GM12878 (cell line): ENCODE results near the gene STK32A. TPM values are rescaled to one million over a fixed set of nuclear protein-coding genes. Genes with fewer than 3 reads are reported as not detected.

ENCODE experiments used
- ATAC-seq: fragments of 200-7000 bp; cut with Tn5 transposase; 3 replicates; pipeline ENCODE4 v1.9.1; 2020; ENCODE audit warnings: mild to moderate bottlenecking, moderate library complexity
- BruUV-seq: library from RNA; stranded (reverse); fragments of 400-500 nt; replicated peaks from 2 replicates; lab custom pipeline; 2021; lab: Mats Ljungman, UMichigan
- CTCF ChIA-PET: fragments of 300-600 bp; sonication (Branson Sonifier 250); formaldehyde crosslinking; extraction: SDS; loops from one replicate; lab custom pipeline; 2021; ENCODE audit warnings: inconsistent platforms; lab: Yijun Ruan, JAX
- POLR2A ChIA-PET: fragments of 350-600 bp; formaldehyde crosslinking; extraction: SDS; loops from one replicate; lab custom pipeline; 2021; ENCODE audit warnings: inconsistent platforms; lab: Charles Lee
- RAD21 ChIA-PET: fragments of 300-600 bp; sonication (Branson Sonifier 250); formaldehyde crosslinking; loops from one replicate; lab custom pipeline; 2023; ENCODE audit warnings: antibody characterized with exemption; ENCODE audit not compliant: unreplicated experiment; lab: Charles Lee
- SMC1A ChIA-PET: fragments of 300-600 bp; sonication (Branson Sonifier 250); formaldehyde crosslinking; loops from one replicate; lab custom pipeline; 2023; ENCODE audit not compliant: unreplicated experiment, uncharacterized antibody; lab: Charles Lee
- DNase-seq: peaks from one replicate; pipeline ENCODE4 v3.0.0-alpha.2; 2011; ENCODE audit warnings: low read depth, low spot score
- FAIRE-seq: peaks from 3 replicates; lab custom pipeline; 2011; peaks lifted over from hg19 to GRCh38; lab: Jason Lieb, UNC
- H2AFZ ChIP-seq: 2 replicates; pipeline ENCODE4 v1.6.0; 2011; ENCODE audit warnings: low read depth, low read length, control low read depth; ENCODE audit not compliant: control insufficient read depth
- H3K27ac ChIP-seq: 2 replicates; pipeline ENCODE4 v1.5.1; 2011; ENCODE audit warnings: control low read depth; ENCODE audit not compliant: control insufficient read depth, insufficient read depth
- H3K27me3 ChIP-seq, 2 experiments: replicated peaks in 1 of 2; 2 replicates each; pipeline versions ENCODE4 v1.6.0 to v1.6.1; 2011; ENCODE audit warnings: low read length in 1 of 2; ENCODE audit not compliant: control insufficient read depth in 2 of 2, insufficient read depth in 2 of 2
- H3K36me3 ChIP-seq, 2 experiments: 2 replicates each; pipeline ENCODE4 v1.5.1; 2011; ENCODE audit warnings: low read length in 1 of 2; ENCODE audit not compliant: control insufficient read depth in 2 of 2, insufficient read depth in 2 of 2
- H3K4me1 ChIP-seq: 2 replicates; pipeline ENCODE4 v1.6.1; 2011; ENCODE audit warnings: mild to moderate bottlenecking, low read length, moderate library complexity, mixed read lengths; ENCODE audit not compliant: control insufficient read depth, insufficient read depth
- H3K4me2 ChIP-seq: 2 replicates; pipeline ENCODE4 v1.6.0; 2011; ENCODE audit warnings: control low read depth; ENCODE audit not compliant: control insufficient read depth, insufficient read depth
- H3K4me3 ChIP-seq: fragments of 200-600 bp; sonication (generic); 2 replicates; pipeline ENCODE4 v1.5.1; 2016
- H3K79me2 ChIP-seq: 2 replicates; pipeline ENCODE4 v1.6.0; 2011; ENCODE audit warnings: low read length; ENCODE audit not compliant: control insufficient read depth, insufficient read depth
- H3K9ac ChIP-seq: 2 replicates; pipeline ENCODE4 v1.8.0; 2011; ENCODE audit warnings: low read length, control low read depth, mixed read lengths; ENCODE audit not compliant: control insufficient read depth, insufficient read depth
- H3K9me3 ChIP-seq: replicated peaks from 3 replicates; pipeline ENCODE4 v1.5.1; 2011; ENCODE audit warnings: mild to moderate bottlenecking, low read length; ENCODE audit not compliant: control insufficient read depth, insufficient read depth
- H4K20me1 ChIP-seq: 2 replicates; pipeline ENCODE4 v1.6.0; 2011; ENCODE audit not compliant: control insufficient read depth, insufficient read depth
- CBFB ChIP-seq: IDR thresholded peaks from 2 replicates; pipeline ENCODE4 v1.6.1; 2016; ENCODE audit warnings: antibody characterized with exemption, low read depth
- CREB1 ChIP-seq: IDR thresholded peaks from 2 replicates; pipeline ENCODE4 v1.6.1; 2012; ENCODE audit warnings: low read depth, mild to moderate bottlenecking, inconsistent platforms
- MAX ChIP-seq: IDR thresholded peaks from 2 replicates; pipeline ENCODE4 v1.6.1; 2012; ENCODE audit warnings: low read depth, low read length, improper control_type of control experiment
- NR2C1 ChIP-seq: fragments of 450-650 bp; IDR thresholded peaks from 2 replicates; pipeline ENCODE4 v1.6.1; 2017; ENCODE audit warnings: antibody characterized with exemption, mild to moderate bottlenecking, moderate library complexity
- NR2C2 ChIP-seq: IDR thresholded peaks from 2 replicates; pipeline ENCODE4 v1.6.1; 2011; ENCODE audit warnings: borderline replicate concordance, low read depth; ENCODE audit not compliant: control insufficient read depth, insufficient read length
- PAX5 ChIP-seq: IDR thresholded peaks from 2 replicates; pipeline ENCODE4 v1.6.1; 2011; ENCODE audit warnings: low read depth, low read length, borderline replicate concordance
- PAX8 ChIP-seq: fragments of 450-650 bp; IDR thresholded peaks from 2 replicates; pipeline ENCODE4 v1.6.1; 2017; ENCODE audit warnings: mild to moderate bottlenecking, moderate library complexity
- POLR2AphosphoS2 ChIP-seq: IDR thresholded peaks from 2 replicates; pipeline ENCODE4 v1.6.1; 2011; ENCODE audit warnings: low read depth, mild to moderate bottlenecking, low read length, improper control_type of control experiment, moderate library complexity
- SMAD1 ChIP-seq: fragments of 450-650 bp; IDR thresholded peaks from 2 replicates; pipeline ENCODE4 v1.6.1; 2018; ENCODE audit warnings: mild to moderate bottlenecking, low read depth; ENCODE audit not compliant: partially characterized antibody
- SMC3 ChIP-seq: IDR thresholded peaks from 2 replicates; pipeline ENCODE4 v1.6.1; 2011; ENCODE audit warnings: low read length, improper control_type of control experiment, borderline replicate concordance
- ZBTB33 ChIP-seq: fragments of 450-650 bp; IDR thresholded peaks from 2 replicates; pipeline ENCODE4 v1.6.1; 2017; ENCODE audit warnings: mild to moderate bottlenecking
- in situ Hi-C: fragments of 300-500 bp; cut with MboI; formaldehyde crosslinking; loops from 9 replicates; pipeline ENCODE4 v1.14.3; 2018; ENCODE audit warnings: mixed read lengths
- intact Hi-C: fragments of 100-400 bp; cut with micrococcal nuclease; formaldehyde crosslinking; loops from one replicate; pipeline ENCODE4 v1.14.2; 2022; ENCODE audit not compliant: unreplicated experiment
- polyA plus RNA-seq, 11 experiments: library from polyadenylated mRNA; depleted of rRNA in 4 of 11; unstranded in 6 of 11; stranded (reverse) in 5 of 11; fragments of >200 nt; fragmentation: Nextera tagmentation in 4 of 11; fragmentation: Illumina TruSeq in 1 of 11; extraction: Ambion mirVana in 4 of 11; extraction: Trizol in 1 of 11; gene quantifications; 1 replicate in 1 of 11; 2 replicates in 10 of 11; pipeline versions ENCODE4 v1.2.1 to v1.2.3, GENCODE V29; 2011 to 2016; ENCODE audit warnings: inconsistent platforms in 2 of 11, missing spikeins in 2 of 11, low read depth in 1 of 11
- total RNA-seq, 4 experiments: library from RNA; depleted of rRNA in 3 of 4; stranded (reverse); fragments of >200 nt in 3 of 4; fragmentation: Illumina TruSeq in 1 of 4; extraction: Trizol in 1 of 4; gene quantifications; 2 replicates each; pipeline versions ENCODE4 v1.2.1 to v1.2.3, GENCODE V29; 2013 to 2021
- TF ChIP-seq, protein P1 (sequence below): IDR thresholded peaks from 2 replicates; pipeline ENCODE4 v1.6.1; 2011; ENCODE audit warnings: borderline replicate concordance, low read depth, mild to moderate bottlenecking, moderate library complexity, mixed read lengths, low read length; ENCODE audit not compliant: insufficient read depth; ENCODE audit errors: extremely low read length
- TF ChIP-seq, protein P2 (sequence below): fragments of 450-650 bp; IDR thresholded peaks from 2 replicates; pipeline ENCODE4 v1.6.1; 2017; ENCODE audit warnings: borderline replicate concordance
- TF ChIP-seq, protein P3 (sequence below): IDR thresholded peaks from 2 replicates; pipeline ENCODE4 v1.6.1; 2012; ENCODE audit warnings: mild to moderate bottlenecking, low read depth, low read length

Gene STK32A
- total and polyA plus RNA-seq, 10 of the 15 experiments (the other 5 are each of a cell fraction or from before 2014, with no cell fraction given) = under 0.01 to 0.10 TPM; not detected in 8

DNA sequence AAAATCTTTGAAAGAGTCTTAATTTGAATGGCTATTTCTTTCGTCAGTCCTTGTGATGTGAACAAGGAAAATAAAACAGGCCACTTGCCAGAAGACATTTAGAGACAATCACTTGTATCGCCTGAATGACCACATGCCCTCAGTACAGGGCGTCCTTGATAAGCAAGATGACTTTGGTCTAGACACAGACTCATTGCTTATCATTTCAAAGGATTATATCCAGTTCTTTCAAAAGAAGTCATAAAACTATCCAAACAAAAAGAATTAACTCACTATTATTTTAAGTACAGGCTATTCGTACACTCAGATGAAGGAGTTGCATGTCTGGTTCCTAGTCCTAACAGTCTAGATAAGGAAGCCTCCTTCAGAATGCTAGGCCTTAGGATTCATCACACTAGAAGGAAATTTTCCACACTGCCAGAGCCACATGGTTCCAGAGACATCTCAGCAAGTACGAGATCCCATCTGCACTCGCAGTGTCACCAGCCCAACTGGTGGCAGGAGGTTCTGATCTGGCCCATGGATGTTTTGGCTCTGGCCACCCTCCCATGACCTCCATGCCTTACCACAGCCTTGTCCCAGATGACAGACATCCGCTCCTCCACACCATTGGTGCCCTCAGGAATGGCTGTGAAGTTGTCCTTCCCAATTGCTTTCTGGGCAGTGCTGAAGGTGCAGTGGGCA lies 165.4 kb downstream of the STK32A start (continued):
- TF ChIP-seq PAX8 = no peak
- TF ChIP-seq CBFB = no peak
- TF ChIP-seq POLR2AphosphoS2 = no peak
- no peak for TF ChIP-seq ZBTB33
- TF ChIP-seq SMC3 = no peak
- no peak for TF ChIP-seq PAX5
- TF ChIP-seq, all 136 proteins: peak for 0

- Histone ChIP-seq H3K27me3 (no peaks in the 10 kb centered on the region), H3K27ac (no peak overlapping the region), H2AFZ (no peak overlapping the region), H3K4me2 (no peak overlapping the region), H4K20me1 (no peaks in the 10 kb centered on the region), H3K79me2 (no peaks in the 10 kb centered on the region), H3K4me3 (no peak overlapping the region), H3K4me1 (peaks cover 10% of the 10 kb centered on the region; the same call in 1 of the 2 replicates), H3K36me3 (no peaks in the 10 kb centered on the region), H3K9me3 (no peaks in the 10 kb centered on the region), H3K9ac (no peak overlapping the region)
- in situ Hi-C loops = no loop called here
- no peak for FAIRE-seq
- ChIA-PET RAD21 (interaction anchor here (1.2 kb wide), 1 partner anchor 32 kb away, joined by 3 read pairs; no protein-coding TSS in a partner anchor), CTCF (interaction anchor here (0.9 kb wide), 2 partner anchors 10 kb away, joined by 3 read pairs; no protein-coding TSS in a partner anchor), SMC1A (interaction anchor here (0.9 to 1.0 kb wide), 2 partner anchors 9 to 11 kb away, joined by 3 to 4 read pairs; no protein-coding TSS in a partner anchor), POLR2A (interaction anchor here (0.7 kb wide), 1 partner anchor 103 kb away, joined by 4 read pairs; no protein-coding TSS in a partner anchor)
- intact Hi-C loops = no loop called here
- no TSS peak for BruUV-seq
- no peak for DNase-seq
- ATAC-seq = no peak
- TF ChIP-seq MAX (no peak), NR2C2 (no peak), CREB1 (no peak), SMAD1 (no peak), NR2C1 (no peak)
- TF ChIP-seq, protein P1, sequence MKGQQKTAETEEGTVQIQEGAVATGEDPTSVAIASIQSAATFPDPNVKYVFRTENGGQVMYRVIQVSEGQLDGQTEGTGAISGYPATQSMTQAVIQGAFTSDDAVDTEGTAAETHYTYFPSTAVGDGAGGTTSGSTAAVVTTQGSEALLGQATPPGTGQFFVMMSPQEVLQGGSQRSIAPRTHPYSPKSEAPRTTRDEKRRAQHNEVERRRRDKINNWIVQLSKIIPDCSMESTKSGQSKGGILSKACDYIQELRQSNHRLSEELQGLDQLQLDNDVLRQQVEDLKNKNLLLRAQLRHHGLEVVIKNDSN = no peak
- TF ChIP-seq, protein P2, sequence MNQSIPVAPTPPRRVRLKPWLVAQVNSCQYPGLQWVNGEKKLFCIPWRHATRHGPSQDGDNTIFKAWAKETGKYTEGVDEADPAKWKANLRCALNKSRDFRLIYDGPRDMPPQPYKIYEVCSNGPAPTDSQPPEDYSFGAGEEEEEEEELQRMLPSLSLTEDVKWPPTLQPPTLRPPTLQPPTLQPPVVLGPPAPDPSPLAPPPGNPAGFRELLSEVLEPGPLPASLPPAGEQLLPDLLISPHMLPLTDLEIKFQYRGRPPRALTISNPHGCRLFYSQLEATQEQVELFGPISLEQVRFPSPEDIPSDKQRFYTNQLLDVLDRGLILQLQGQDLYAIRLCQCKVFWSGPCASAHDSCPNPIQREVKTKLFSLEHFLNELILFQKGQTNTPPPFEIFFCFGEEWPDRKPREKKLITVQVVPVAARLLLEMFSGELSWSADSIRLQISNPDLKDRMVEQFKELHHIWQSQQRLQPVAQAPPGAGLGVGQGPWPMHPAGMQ = no peak
- TF ChIP-seq, protein P3, sequence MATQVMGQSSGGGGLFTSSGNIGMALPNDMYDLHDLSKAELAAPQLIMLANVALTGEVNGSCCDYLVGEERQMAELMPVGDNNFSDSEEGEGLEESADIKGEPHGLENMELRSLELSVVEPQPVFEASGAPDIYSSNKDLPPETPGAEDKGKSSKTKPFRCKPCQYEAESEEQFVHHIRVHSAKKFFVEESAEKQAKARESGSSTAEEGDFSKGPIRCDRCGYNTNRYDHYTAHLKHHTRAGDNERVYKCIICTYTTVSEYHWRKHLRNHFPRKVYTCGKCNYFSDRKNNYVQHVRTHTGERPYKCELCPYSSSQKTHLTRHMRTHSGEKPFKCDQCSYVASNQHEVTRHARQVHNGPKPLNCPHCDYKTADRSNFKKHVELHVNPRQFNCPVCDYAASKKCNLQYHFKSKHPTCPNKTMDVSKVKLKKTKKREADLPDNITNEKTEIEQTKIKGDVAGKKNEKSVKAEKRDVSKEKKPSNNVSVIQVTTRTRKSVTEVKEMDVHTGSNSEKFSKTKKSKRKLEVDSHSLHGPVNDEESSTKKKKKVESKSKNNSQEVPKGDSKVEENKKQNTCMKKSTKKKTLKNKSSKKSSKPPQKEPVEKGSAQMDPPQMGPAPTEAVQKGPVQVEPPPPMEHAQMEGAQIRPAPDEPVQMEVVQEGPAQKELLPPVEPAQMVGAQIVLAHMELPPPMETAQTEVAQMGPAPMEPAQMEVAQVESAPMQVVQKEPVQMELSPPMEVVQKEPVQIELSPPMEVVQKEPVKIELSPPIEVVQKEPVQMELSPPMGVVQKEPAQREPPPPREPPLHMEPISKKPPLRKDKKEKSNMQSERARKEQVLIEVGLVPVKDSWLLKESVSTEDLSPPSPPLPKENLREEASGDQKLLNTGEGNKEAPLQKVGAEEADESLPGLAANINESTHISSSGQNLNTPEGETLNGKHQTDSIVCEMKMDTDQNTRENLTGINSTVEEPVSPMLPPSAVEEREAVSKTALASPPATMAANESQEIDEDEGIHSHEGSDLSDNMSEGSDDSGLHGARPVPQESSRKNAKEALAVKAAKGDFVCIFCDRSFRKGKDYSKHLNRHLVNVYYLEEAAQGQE = no peak
Measured at GRCh38 chr5:147400881-147401280, 166.1 kb downstream of the STK32A start.
